HCT116 (cell line): Measurements from ENCODE around the gene SFXN1.

Experiments
- JUND ChIP-seq: IDR thresholded peaks from 2 replicates; pipeline ENCODE4 v1.6.1; 2012
- RAD21 ChIP-seq: IDR thresholded peaks from 2 replicates; pipeline ENCODE4 v1.6.1; 2012; ENCODE audit warnings: low read depth, mild to moderate bottlenecking
- TCF7L2 ChIP-seq: IDR thresholded peaks from 2 replicates; pipeline ENCODE4 v1.7.0; 2011; ENCODE audit warnings: borderline replicate concordance, inconsistent platforms; ENCODE audit not compliant: insufficient read depth, insufficient read length; ENCODE audit errors: extremely low read depth
- YY1 ChIP-seq: IDR thresholded peaks from 2 replicates; pipeline ENCODE4 v1.6.1; 2011; ENCODE audit warnings: low read length, low read depth, moderate library complexity, mild to moderate bottlenecking; ENCODE audit not compliant: insufficient replicate concordance; ENCODE audit errors: extremely low read depth
- TF ChIP-seq, protein P1 (sequence below): IDR thresholded peaks from 2 replicates; pipeline ENCODE4 v1.6.1; 2012
- TF ChIP-seq, protein P2 (sequence below), 3 experiments: fragments of 200-600 bp in 1 of 3; sonication (generic) in 1 of 3; IDR thresholded peaks in 2 of 3; conservative IDR thresholded peaks in 1 of 3; 2 replicates each; pipeline ENCODE4 v1.5.1; 2012 to 2017; ENCODE audit warnings: low read depth in 2 of 3, low read length in 2 of 3, antibody characterized with exemption in 1 of 3, borderline replicate concordance in 1 of 3, control low read depth in 1 of 3, mild to moderate bottlenecking in 1 of 3, mixed read lengths in 1 of 3, mixed run types in 1 of 3, moderate library complexity in 1 of 3; ENCODE audit not compliant: insufficient read depth in 1 of 3
- TF ChIP-seq, protein P3 (sequence below): IDR thresholded peaks from 2 replicates; pipeline ENCODE4 v1.6.1; 2012
- TF ChIP-seq, protein P4 (sequence below): IDR thresholded peaks from 2 replicates; pipeline ENCODE4 v1.6.1; 2012; ENCODE audit warnings: low read depth

DNA sequence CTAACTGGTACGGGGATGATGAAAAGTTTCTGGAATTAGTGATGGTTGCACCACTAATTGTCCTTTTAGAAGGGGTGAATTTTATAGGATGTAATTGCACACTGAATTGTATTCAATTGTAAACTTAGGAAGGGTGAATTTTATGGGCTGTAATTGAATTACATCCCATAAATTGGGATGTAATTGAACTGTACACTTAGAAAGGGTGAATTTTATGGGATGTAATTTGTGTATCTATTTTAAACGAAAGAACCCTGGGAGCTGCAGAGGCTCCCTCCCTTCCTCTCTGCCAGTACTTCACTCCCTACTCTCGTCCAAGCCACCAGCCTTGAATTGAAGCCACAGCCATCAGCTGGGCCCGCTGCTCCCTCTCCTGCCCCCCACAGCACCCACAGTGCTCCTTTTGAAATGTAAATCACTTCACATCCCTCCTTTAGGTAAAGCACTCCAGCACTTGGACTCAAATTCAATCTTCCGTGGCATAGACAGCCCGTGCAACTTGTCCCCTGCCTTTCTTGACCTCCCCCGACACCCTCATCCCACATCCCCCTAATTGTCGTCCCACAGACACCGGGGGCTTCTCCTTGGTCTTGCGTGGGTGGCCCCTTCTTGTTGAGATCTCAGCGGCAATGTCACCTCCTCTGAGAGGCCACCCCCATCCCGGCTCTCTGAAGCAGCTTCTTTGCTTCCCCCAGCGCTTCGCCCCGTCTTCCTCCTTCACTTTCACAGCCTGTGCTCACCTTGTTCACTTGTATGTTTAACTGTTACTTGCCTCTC, 95.3 kb downstream of the SFXN1 start:
- TF ChIP-seq, protein P1, sequence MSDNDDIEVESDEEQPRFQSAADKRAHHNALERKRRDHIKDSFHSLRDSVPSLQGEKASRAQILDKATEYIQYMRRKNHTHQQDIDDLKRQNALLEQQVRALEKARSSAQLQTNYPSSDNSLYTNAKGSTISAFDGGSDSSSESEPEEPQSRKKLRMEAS = no peak
- TF ChIP-seq, protein P2, sequence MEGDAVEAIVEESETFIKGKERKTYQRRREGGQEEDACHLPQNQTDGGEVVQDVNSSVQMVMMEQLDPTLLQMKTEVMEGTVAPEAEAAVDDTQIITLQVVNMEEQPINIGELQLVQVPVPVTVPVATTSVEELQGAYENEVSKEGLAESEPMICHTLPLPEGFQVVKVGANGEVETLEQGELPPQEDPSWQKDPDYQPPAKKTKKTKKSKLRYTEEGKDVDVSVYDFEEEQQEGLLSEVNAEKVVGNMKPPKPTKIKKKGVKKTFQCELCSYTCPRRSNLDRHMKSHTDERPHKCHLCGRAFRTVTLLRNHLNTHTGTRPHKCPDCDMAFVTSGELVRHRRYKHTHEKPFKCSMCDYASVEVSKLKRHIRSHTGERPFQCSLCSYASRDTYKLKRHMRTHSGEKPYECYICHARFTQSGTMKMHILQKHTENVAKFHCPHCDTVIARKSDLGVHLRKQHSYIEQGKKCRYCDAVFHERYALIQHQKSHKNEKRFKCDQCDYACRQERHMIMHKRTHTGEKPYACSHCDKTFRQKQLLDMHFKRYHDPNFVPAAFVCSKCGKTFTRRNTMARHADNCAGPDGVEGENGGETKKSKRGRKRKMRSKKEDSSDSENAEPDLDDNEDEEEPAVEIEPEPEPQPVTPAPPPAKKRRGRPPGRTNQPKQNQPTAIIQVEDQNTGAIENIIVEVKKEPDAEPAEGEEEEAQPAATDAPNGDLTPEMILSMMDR (IDR thresholded peaks at IDR 0.05 in 2 of 3, conservative IDR thresholded peaks at IDR 0.05 in 1 of 3; ENCODE audit: borderline replicate concordance in 1 of 3, insufficient read depth in 1 of 3, low read depth in 2 of 3, low read length in 2 of 3) = no peak
- TF ChIP-seq RAD21 (no peak), JUND (no peak), YY1 (no peak), TCF7L2 (no peak)
- TF ChIP-seq, protein P3, sequence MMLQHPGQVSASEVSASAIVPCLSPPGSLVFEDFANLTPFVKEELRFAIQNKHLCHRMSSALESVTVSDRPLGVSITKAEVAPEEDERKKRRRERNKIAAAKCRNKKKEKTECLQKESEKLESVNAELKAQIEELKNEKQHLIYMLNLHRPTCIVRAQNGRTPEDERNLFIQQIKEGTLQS = no peak
- TF ChIP-seq, protein P4, sequence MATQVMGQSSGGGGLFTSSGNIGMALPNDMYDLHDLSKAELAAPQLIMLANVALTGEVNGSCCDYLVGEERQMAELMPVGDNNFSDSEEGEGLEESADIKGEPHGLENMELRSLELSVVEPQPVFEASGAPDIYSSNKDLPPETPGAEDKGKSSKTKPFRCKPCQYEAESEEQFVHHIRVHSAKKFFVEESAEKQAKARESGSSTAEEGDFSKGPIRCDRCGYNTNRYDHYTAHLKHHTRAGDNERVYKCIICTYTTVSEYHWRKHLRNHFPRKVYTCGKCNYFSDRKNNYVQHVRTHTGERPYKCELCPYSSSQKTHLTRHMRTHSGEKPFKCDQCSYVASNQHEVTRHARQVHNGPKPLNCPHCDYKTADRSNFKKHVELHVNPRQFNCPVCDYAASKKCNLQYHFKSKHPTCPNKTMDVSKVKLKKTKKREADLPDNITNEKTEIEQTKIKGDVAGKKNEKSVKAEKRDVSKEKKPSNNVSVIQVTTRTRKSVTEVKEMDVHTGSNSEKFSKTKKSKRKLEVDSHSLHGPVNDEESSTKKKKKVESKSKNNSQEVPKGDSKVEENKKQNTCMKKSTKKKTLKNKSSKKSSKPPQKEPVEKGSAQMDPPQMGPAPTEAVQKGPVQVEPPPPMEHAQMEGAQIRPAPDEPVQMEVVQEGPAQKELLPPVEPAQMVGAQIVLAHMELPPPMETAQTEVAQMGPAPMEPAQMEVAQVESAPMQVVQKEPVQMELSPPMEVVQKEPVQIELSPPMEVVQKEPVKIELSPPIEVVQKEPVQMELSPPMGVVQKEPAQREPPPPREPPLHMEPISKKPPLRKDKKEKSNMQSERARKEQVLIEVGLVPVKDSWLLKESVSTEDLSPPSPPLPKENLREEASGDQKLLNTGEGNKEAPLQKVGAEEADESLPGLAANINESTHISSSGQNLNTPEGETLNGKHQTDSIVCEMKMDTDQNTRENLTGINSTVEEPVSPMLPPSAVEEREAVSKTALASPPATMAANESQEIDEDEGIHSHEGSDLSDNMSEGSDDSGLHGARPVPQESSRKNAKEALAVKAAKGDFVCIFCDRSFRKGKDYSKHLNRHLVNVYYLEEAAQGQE = no peak
